Endothelial cell of umbilical vein (primary cell): ENCODE results near the gene DDX3X. TPM values are rescaled to one million over a fixed set of nuclear protein-coding genes. Genes with fewer than 3 reads are reported as not detected.

Experiments used
- BruUV-seq: library from RNA; stranded (reverse); fragments of 400-500 nt; replicated peaks from 2 replicates; lab custom pipeline; 2021; lab: Mats Ljungman, UMichigan
- CTCF ChIA-PET: fragments of 300-600, 350-600 bp; sonication (Branson Sonifier 250); formaldehyde crosslinking; loops from one replicate; lab custom pipeline; 2021; ENCODE audit warnings: antibody characterized with exemption, inconsistent platforms; lab: Charles Lee
- POLR2A ChIA-PET: fragments of 300-600, 350-600 bp; sonication (Branson Sonifier 250); formaldehyde crosslinking; loops from one replicate; lab custom pipeline; 2021; ENCODE audit warnings: antibody characterized with exemption, inconsistent platforms; lab: Charles Lee
- DNase-seq: peaks from one replicate; pipeline ENCODE4 v3.0.0-alpha.2; 2011; ENCODE audit warnings: low read depth, low spot score
- FAIRE-seq: peaks from 2 replicates; lab custom pipeline; 2011; peaks lifted over from hg19 to GRCh38; lab: Jason Lieb, UNC
- H2AFZ ChIP-seq: 2 replicates; pipeline ENCODE4 v1.6.0; 2012; ENCODE audit warnings: low read depth, low read length, control low read depth, inconsistent platforms
- H3K27ac ChIP-seq: 2 replicates; pipeline ENCODE4 v1.5.1; 2011; ENCODE audit warnings: low read depth, mild to moderate bottlenecking, control low read depth, low read length, moderate library complexity; ENCODE audit not compliant: insufficient read depth
- H3K27me3 ChIP-seq, 2 experiments: 2 replicates each; pipeline versions ENCODE4 v1.6.0 to v1.6.1; 2011; ENCODE audit warnings: low read length in 2 of 2, mixed read lengths in 1 of 2; ENCODE audit not compliant: control insufficient read depth in 2 of 2, insufficient read depth in 2 of 2
- H3K36me3 ChIP-seq, 2 experiments: 2 replicates in 1 of 2; 3 replicates in 1 of 2; pipeline ENCODE4 v1.5.1; 2011; ENCODE audit warnings: low read length in 2 of 2, mild to moderate bottlenecking in 1 of 2, moderate library complexity in 1 of 2; ENCODE audit not compliant: control insufficient read depth in 2 of 2, insufficient read depth in 2 of 2; ENCODE audit errors: extremely low read depth in 1 of 2
- H3K4me1 ChIP-seq: 3 replicates; pipeline ENCODE4 v1.5.1; 2011; ENCODE audit warnings: mild to moderate bottlenecking, low read length; ENCODE audit not compliant: control insufficient read depth, insufficient read depth; ENCODE audit errors: extremely low read depth
- H3K4me2 ChIP-seq: 2 replicates; pipeline ENCODE4 v1.6.1; 2011; ENCODE audit warnings: low read length, control low read depth, mixed read lengths; ENCODE audit not compliant: insufficient read depth
- H3K4me3 ChIP-seq, 3 experiments: fragments of 200-600 bp in 1 of 3; sonication (generic), shearing (Covaris generic) in 1 of 3; replicated peaks in 1 of 3; 2 replicates each; pipeline ENCODE4 v1.5.1; 2011 to 2016; ENCODE audit warnings: control low read depth in 3 of 3, low read length in 3 of 3, mild to moderate bottlenecking in 2 of 3, inconsistent platforms in 1 of 3, low read depth in 1 of 3, moderate library complexity in 1 of 3; ENCODE audit not compliant: insufficient read depth in 1 of 3
- H3K79me2 ChIP-seq: 2 replicates; pipeline ENCODE4 v1.6.0; 2012; ENCODE audit warnings: low read length, inconsistent platforms; ENCODE audit not compliant: control insufficient read depth, insufficient read depth
- H3K9ac ChIP-seq: replicated peaks from 2 replicates; pipeline ENCODE3; 2011; ENCODE audit warnings: low read length, control low read depth; ENCODE audit not compliant: insufficient read depth; ENCODE audit errors: extremely low read depth
- H3K9me1 ChIP-seq: replicated peaks from 3 replicates; pipeline ENCODE4 v1.6.0; 2011; ENCODE audit warnings: mild to moderate bottlenecking, low read length; ENCODE audit not compliant: control insufficient read depth, insufficient read depth; ENCODE audit errors: extremely low read depth
- H3K9me3 ChIP-seq: replicated peaks from 2 replicates; pipeline ENCODE4 v1.5.1; 2012; ENCODE audit warnings: low read length, inconsistent platforms; ENCODE audit not compliant: control insufficient read depth, insufficient read depth
- H4K20me1 ChIP-seq: replicated peaks from 2 replicates; pipeline ENCODE3; 2011; ENCODE audit warnings: mild to moderate bottlenecking, low read length; ENCODE audit not compliant: control insufficient read depth, insufficient read depth; ENCODE audit errors: extremely low read depth
- EZH2 ChIP-seq: IDR thresholded peaks from 2 replicates; pipeline ENCODE4 v1.6.1; 2012; ENCODE audit warnings: borderline replicate concordance, low read depth, mild to moderate bottlenecking, moderate library complexity, low read length, inconsistent platforms; ENCODE audit not compliant: severe bottlenecking
- FOS ChIP-seq: IDR thresholded peaks from 2 replicates; pipeline ENCODE4 v1.6.1; 2011; ENCODE audit warnings: mild to moderate bottlenecking, low read length, moderate library complexity, borderline replicate concordance; ENCODE audit not compliant: insufficient read depth
- GATA2 ChIP-seq: IDR thresholded peaks from 2 replicates; pipeline ENCODE4 v1.7.0; 2011; ENCODE audit warnings: low read depth, mild to moderate bottlenecking, moderate library complexity, mixed read lengths, low read length; ENCODE audit not compliant: insufficient read length, insufficient read depth
- JUN ChIP-seq: IDR thresholded peaks from 2 replicates; pipeline ENCODE4 v1.6.1; 2011; ENCODE audit warnings: borderline replicate concordance, low read depth; ENCODE audit not compliant: insufficient read length, insufficient read depth
- MYC ChIP-seq: IDR thresholded peaks from one replicate; pipeline ENCODE4 v1.6.1; 2011; ENCODE audit warnings: mild to moderate bottlenecking, low read depth, low read length
- POLR2A ChIP-seq: IDR thresholded peaks from 2 replicates; pipeline ENCODE4 v1.6.1; 2012; ENCODE audit warnings: low read depth, mild to moderate bottlenecking, control low read depth, low read length
- POLR2AphosphoS5 ChIP-seq: IDR thresholded peaks from 2 replicates; pipeline ENCODE4 v1.6.1; 2012; ENCODE audit warnings: low read depth, mild to moderate bottlenecking, control low read depth, low read length, moderate library complexity; ENCODE audit not compliant: insufficient read depth
- dilution Hi-C: fragments of 300-500 bp; cut with MboI; formaldehyde crosslinking; loops from one replicate; pipeline ENCODE4 v1.15.0; 2019; ENCODE audit warnings: low sequenced_read_pairs; ENCODE audit not compliant: extremely low pct_ligation_motif_present
- intact Hi-C: fragments of 100-400 bp; cut with micrococcal nuclease; formaldehyde crosslinking; loops from one replicate; pipeline ENCODE4 v1.10.0; 2022
- polyA plus RNA-seq, 4 experiments: library from polyadenylated mRNA; depleted of rRNA in 3 of 4; stranded (reverse) in 3 of 4; unstranded in 1 of 4; fragments of >200 nt; gene quantifications; 2 replicates each; pipeline versions ENCODE4 v1.2.1 to v1.2.3, GENCODE V29; 2011 to 2012; ENCODE audit warnings: missing spikeins in 1 of 4
- total RNA-seq: library from RNA; stranded (reverse); gene quantifications from 2 replicates; pipeline ENCODE4 v1.2.3, GENCODE V29; 2021
- TF ChIP-seq, protein P1 (sequence below): IDR thresholded peaks from 2 replicates; pipeline ENCODE4 v1.6.1; 2011; ENCODE audit not compliant: insufficient read depth, insufficient read length
- TF ChIP-seq, protein P2 (sequence below), 2 donors: IDR thresholded peaks; 1 replicate in 1 of 2; 2 replicates in 1 of 2; pipeline ENCODE4 v1.5.1; 2011; ENCODE audit warnings: low read length in 2 of 2, mild to moderate bottlenecking in 2 of 2, moderate library complexity in 2 of 2, control low read depth in 1 of 2, inconsistent platforms in 1 of 2, low read depth in 1 of 2; ENCODE audit not compliant: insufficient read depth in 1 of 2; ENCODE audit errors: extremely low read depth in 1 of 2

DDX3X gene
- total and polyA plus RNA-seq, 2 donors (not counting 3 experiments of a cell fraction or from before 2014, with no cell fraction given): 48.5 to 300 TPM

GRCh38 chrX:41406201-41406600, 72.2 kb downstream of the DDX3X start:
- CTCF ChIA-PET: no interaction called here

More at GRCh38 chrX:41406201-41406600, 72.2 kb downstream of the DDX3X start:
- no peaks in the 10 kb centered on the region for H4K20me1 ChIP-seq
- no peaks in the 10 kb centered on the region for H3K9me1 ChIP-seq
- H3K4me3 ChIP-seq: no peak overlapping the region
- no peaks in the 10 kb centered on the region for H3K36me3 ChIP-seq
- dilution Hi-C loops (no loop called here), intact Hi-C loops (no loop called here)
- BruUV-seq: no TSS peak
- H3K4me1 ChIP-seq: no peaks in the 10 kb centered on the region
- FAIRE-seq (no peak), DNase-seq (no peak)
- H3K9ac ChIP-seq: no peak overlapping the region
- no peak overlapping the region for H2AFZ ChIP-seq
- no peaks in the 10 kb centered on the region for H3K9me3 ChIP-seq
- H3K27ac ChIP-seq: no peak overlapping the region
- H3K79me2 ChIP-seq: no peaks in the 10 kb centered on the region
- TF ChIP-seq POLR2AphosphoS5: no peak
- TF ChIP-seq GATA2: no peak
- TF ChIP-seq MYC: no peak
- no peak for TF ChIP-seq POLR2A
- no peak for TF ChIP-seq FOS
- TF ChIP-seq JUN: no peak
- TF ChIP-seq, protein P1, sequence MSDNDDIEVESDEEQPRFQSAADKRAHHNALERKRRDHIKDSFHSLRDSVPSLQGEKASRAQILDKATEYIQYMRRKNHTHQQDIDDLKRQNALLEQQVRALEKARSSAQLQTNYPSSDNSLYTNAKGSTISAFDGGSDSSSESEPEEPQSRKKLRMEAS: no peak
- TF ChIP-seq EZH2: no peak
- TF ChIP-seq, protein P2, sequence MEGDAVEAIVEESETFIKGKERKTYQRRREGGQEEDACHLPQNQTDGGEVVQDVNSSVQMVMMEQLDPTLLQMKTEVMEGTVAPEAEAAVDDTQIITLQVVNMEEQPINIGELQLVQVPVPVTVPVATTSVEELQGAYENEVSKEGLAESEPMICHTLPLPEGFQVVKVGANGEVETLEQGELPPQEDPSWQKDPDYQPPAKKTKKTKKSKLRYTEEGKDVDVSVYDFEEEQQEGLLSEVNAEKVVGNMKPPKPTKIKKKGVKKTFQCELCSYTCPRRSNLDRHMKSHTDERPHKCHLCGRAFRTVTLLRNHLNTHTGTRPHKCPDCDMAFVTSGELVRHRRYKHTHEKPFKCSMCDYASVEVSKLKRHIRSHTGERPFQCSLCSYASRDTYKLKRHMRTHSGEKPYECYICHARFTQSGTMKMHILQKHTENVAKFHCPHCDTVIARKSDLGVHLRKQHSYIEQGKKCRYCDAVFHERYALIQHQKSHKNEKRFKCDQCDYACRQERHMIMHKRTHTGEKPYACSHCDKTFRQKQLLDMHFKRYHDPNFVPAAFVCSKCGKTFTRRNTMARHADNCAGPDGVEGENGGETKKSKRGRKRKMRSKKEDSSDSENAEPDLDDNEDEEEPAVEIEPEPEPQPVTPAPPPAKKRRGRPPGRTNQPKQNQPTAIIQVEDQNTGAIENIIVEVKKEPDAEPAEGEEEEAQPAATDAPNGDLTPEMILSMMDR (IDR thresholded peaks at IDR 0.05; ENCODE audit: extremely low read depth in 1 of 2, insufficient read depth in 1 of 2, low read depth in 1 of 2, low read length in 2 of 2): no peak
- H3K4me2 ChIP-seq: no peak overlapping the region
- peaks cover 0 to 1% of the 10 kb centered on the region in 2 experiments for H3K27me3 ChIP-seq
- POLR2A ChIA-PET: no interaction called here
